Progenitor cell of endocrine pancreas (in vitro differentiated cells): Measurements from ENCODE around the gene PLXNA1. TPM values are rescaled to one million over a fixed set of nuclear protein-coding genes. Genes with fewer than 3 reads are reported as not detected.

Experiments used
- DNase-seq: peaks from one replicate; pipeline ENCODE4 v3.0.0; 2021; ENCODE audit warnings: low spot score; ENCODE audit not compliant: unreplicated experiment
- H3K27ac Mint-ChIP-seq: 2 replicates; pipeline ENCODE4 v1.8.0; 2021; ENCODE audit warnings: mild to moderate bottlenecking, moderate library complexity, mixed read lengths
- H3K27me3 Mint-ChIP-seq: 2 replicates; pipeline ENCODE4 v1.8.0; 2021; ENCODE audit warnings: mixed read lengths
- H3K36me3 Mint-ChIP-seq: 2 replicates; pipeline ENCODE4 v1.8.0; 2022; ENCODE audit warnings: mixed read lengths; ENCODE audit not compliant: insufficient read depth
- H3K4me1 Mint-ChIP-seq: 2 replicates; pipeline ENCODE4 v1.8.0; 2021; ENCODE audit warnings: low read depth, mixed read lengths
- H3K4me3 Mint-ChIP-seq: 2 replicates; pipeline ENCODE4 v1.8.0; 2021; ENCODE audit warnings: low read depth, mild to moderate bottlenecking, moderate library complexity, mixed read lengths
- H3K9me3 Mint-ChIP-seq: 2 replicates; pipeline ENCODE4 v1.8.0; 2021; ENCODE audit warnings: low read depth, mixed read lengths
- total RNA-seq: library from RNA; stranded (reverse); gene quantifications from 2 replicates; pipeline ENCODE4 v1.2.1, GENCODE V29; 2021
- TF ChIP-seq, protein P1 (sequence below): fragments of 200-600 bp; sonication (generic); IDR thresholded peaks from one replicate; pipeline ENCODE4 v1.5.0; 2021; ENCODE audit warnings: antibody characterized with exemption, mild to moderate bottlenecking; ENCODE audit not compliant: unreplicated experiment

PLXNA1 gene
- total RNA-seq, 1 donor from 2014 or later: 104 TPM

DNA sequence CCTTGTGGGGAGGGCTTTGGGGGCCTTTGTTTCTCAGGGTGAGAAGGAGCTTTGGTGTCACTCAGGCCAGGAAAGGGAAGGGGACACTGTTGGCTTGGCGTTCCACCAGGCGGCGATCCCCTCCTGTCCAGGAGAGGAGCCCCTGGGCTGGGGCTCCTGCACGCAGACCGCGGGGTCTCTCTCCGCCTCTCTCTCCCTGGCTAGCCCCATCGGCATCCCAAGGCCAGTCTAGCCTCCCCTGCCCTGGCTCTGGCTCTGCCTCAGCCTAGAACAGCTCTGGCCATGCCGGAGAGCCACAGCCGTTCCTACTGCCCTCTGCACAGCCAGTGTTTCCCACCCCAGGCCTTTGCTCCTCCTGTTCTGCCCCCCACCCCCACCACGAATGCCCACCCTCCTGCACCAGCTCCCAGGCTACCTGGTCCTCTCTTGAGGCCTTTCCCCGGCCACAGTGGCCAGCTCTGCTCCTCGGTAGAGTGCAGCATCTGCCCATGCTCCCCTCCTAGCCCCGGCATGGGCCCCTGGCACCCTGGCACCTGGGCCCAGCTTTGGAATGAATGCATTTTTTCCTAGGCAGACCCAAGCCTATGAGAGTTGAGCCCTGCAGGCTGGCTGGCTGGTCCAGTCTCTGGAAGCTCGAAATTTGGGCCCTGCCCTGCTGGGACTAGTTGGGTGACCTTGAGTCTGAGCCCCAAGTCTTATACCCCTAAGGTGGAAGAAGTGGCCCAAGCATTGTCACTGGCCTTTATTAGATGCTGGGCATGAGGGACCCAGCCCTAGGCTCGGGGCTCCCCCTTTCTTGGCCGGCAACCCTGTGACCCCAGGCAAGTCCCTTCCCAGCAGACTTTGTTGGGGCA, 2.4 kb downstream of the PLXNA1 start:
- TF ChIP-seq, protein P1, sequence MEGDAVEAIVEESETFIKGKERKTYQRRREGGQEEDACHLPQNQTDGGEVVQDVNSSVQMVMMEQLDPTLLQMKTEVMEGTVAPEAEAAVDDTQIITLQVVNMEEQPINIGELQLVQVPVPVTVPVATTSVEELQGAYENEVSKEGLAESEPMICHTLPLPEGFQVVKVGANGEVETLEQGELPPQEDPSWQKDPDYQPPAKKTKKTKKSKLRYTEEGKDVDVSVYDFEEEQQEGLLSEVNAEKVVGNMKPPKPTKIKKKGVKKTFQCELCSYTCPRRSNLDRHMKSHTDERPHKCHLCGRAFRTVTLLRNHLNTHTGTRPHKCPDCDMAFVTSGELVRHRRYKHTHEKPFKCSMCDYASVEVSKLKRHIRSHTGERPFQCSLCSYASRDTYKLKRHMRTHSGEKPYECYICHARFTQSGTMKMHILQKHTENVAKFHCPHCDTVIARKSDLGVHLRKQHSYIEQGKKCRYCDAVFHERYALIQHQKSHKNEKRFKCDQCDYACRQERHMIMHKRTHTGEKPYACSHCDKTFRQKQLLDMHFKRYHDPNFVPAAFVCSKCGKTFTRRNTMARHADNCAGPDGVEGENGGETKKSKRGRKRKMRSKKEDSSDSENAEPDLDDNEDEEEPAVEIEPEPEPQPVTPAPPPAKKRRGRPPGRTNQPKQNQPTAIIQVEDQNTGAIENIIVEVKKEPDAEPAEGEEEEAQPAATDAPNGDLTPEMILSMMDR: no peak
- Mint-ChIP-seq H3K9me3 (no peaks in the 10 kb centered on the region), H3K4me3 (peak overlapping the region; percentile 70), H3K27ac (peak overlapping the region; percentile 49), H3K4me1 (peaks cover 15% of the 10 kb centered on the region), H3K27me3 (peaks cover 9% of the 10 kb centered on the region), H3K36me3 (peaks cover 2% of the 10 kb centered on the region)
- DNase-seq: no peak

DNA sequence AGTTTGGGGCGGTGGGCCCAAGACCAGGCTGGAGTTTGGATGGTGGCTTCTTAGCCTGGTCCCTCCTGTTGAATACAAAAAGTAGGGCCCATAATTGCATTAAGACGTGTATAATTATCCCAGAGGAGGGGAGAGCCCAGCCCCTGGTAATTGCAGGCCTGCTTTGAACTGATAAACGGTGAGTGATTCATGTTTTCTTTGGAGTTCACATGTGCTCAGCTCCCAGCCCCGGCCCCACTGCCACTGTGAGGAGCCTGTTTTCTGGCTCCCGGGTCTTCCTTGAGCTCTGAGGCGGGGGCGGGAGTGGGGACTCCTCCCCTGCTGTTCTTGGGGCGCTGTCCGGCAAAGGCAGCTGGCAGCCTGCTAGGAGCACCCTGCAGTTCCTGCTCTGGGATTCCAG, 3.1 kb downstream of the PLXNA1 start:
- Mint-ChIP-seq H3K36me3 (peaks cover 5% of the 10 kb centered on the region), H3K4me1 (peaks cover 18% of the 10 kb centered on the region), H3K27ac (peak overlapping the region; percentile 49), H3K9me3 (no peaks in the 10 kb centered on the region), H3K27me3 (peaks cover 9% of the 10 kb centered on the region), H3K4me3 (no peak overlapping the region)
- no peak for DNase-seq
- TF ChIP-seq, protein P1: no peak

DNA sequence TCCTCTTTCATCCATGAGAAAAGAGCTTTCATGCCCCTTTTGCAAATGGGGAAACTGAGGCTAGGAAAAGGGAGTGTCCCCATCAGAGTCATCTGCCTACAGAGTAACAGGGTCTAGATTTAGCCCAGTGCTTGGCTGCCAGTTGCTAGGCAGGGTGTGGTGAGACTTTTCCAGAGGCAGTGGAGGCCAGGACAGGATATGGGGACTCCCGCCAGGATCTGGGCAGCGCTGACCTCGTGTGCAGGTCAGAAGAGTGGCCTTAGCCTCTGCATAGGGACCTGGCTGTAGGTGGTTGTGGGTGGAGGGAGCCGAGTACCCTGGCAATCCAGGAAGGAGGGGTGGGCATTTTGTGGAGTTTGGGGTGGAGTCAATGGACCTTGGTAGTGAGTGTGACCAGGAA, 4.2 kb downstream of the PLXNA1 start:
- H3K27me3 Mint-ChIP-seq: peaks cover 2% of the 10 kb centered on the region
- DNase-seq: no peak
- peak overlapping the region; percentile 84 for H3K27ac Mint-ChIP-seq
- H3K4me3 Mint-ChIP-seq: no peak overlapping the region
- TF ChIP-seq, protein P1: no peak
- peaks cover 20% of the 10 kb centered on the region for H3K4me1 Mint-ChIP-seq
- peaks cover 6% of the 10 kb centered on the region for H3K36me3 Mint-ChIP-seq
- H3K9me3 Mint-ChIP-seq: no peaks in the 10 kb centered on the region

DNA sequence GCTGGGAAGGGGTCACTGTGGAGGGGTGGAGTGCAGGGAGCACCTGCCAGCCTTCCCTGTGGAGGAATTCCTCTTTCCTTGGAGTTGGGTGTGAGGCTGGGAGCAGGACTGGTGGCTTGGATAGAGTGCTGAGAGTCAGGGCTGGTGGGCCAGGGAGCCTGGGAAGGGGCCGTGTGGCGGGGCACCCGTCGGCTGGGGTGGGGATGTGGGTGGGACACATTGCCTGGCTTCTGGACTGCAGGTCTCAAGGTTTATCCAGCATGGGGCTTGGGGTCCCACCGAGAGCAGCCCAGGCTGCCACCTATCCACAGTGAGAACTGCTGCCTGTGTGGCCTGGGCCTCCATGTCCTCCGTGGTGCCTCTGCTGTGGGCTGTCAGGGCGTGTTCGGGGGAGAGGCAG, 4.7 kb downstream of the PLXNA1 start:
- peaks cover 6% of the 10 kb centered on the region for H3K36me3 Mint-ChIP-seq
- H3K27ac Mint-ChIP-seq: peak overlapping the region; percentile 84
- TF ChIP-seq, protein P1: no peak
- H3K9me3 Mint-ChIP-seq: no peaks in the 10 kb centered on the region
- H3K4me1 Mint-ChIP-seq: peaks cover 20% of the 10 kb centered on the region
- DNase-seq: no peak
- no peak overlapping the region for H3K4me3 Mint-ChIP-seq
- no peaks in the 10 kb centered on the region for H3K27me3 Mint-ChIP-seq

DNA sequence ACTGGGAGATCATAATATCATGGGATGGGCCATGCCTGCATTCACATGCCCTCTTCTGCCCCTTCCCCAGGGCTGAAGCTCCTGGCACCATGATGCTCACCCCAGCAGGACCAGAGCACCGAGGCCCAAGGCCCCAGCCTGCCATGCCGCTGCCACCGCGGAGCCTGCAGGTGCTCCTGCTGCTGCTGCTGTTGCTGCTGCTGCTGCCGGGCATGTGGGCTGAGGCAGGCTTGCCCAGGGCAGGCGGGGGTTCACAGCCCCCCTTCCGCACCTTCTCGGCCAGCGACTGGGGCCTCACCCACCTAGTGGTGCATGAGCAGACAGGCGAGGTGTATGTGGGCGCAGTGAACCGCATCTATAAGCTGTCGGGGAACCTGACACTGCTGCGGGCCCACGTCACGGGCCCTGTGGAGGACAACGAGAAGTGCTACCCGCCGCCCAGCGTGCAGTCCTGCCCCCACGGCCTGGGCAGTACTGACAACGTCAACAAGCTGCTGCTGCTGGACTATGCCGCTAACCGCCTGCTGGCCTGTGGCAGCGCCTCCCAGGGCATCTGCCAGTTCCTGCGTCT, 5.6 kb downstream of the PLXNA1 start:
- Mint-ChIP-seq H3K4me3 (no peak overlapping the region), H3K36me3 (peaks cover 6% of the 10 kb centered on the region), H3K9me3 (no peaks in the 10 kb centered on the region), H3K27ac (no peak overlapping the region), H3K4me1 (peaks cover 20% of the 10 kb centered on the region), H3K27me3 (no peaks in the 10 kb centered on the region)
- TF ChIP-seq, protein P1: no peak
- DNase-seq: no peak
